DND-41 (cell line): ENCODE measurements around the gene SLC6A9.

Experiments used
- ATAC-seq: fragments of 200-7000 bp; cut with Tn5 transposase; 3 replicates; pipeline ENCODE4 v1.9.1; 2021; ENCODE audit warnings: low read depth; ENCODE audit not compliant: insufficient read depth
- DNase-seq: peaks from one replicate; pipeline ENCODE4 v3.0.0-alpha.2; 2020
- H2AFZ ChIP-seq: 2 replicates; pipeline ENCODE4 v1.6.0; 2012; ENCODE audit warnings: low read depth, low read length
- H3K27ac ChIP-seq: 2 replicates; pipeline ENCODE4 v1.5.1; 2012; ENCODE audit warnings: low read length, inconsistent platforms
- H3K27me3 ChIP-seq: fragments of 200-600 bp; sonication (generic); 2 replicates; pipeline ENCODE4 v1.6.0; 2012; ENCODE audit warnings: low read length, mild to moderate bottlenecking, inconsistent platforms; ENCODE audit not compliant: insufficient read depth, poor library complexity
- H3K36me3 ChIP-seq: 2 replicates; pipeline ENCODE4 v1.5.1; 2012; ENCODE audit warnings: low read length, inconsistent platforms; ENCODE audit not compliant: insufficient read depth
- H3K4me1 ChIP-seq: 2 replicates; pipeline ENCODE4 v1.5.1; 2012; ENCODE audit warnings: mild to moderate bottlenecking, low read length; ENCODE audit not compliant: insufficient read depth
- H3K4me2 ChIP-seq: 2 replicates; pipeline ENCODE4 v1.6.0; 2012; ENCODE audit warnings: mild to moderate bottlenecking, moderate library complexity, low read length, inconsistent platforms; ENCODE audit not compliant: insufficient read depth
- H3K4me3 ChIP-seq, 2 experiments: fragments of 200-600 bp in 1 of 2; shearing (Covaris generic) in 1 of 2; 2 replicates each; pipeline ENCODE4 v1.5.1; 2012 to 2016; ENCODE audit warnings: inconsistent platforms in 2 of 2, low read length in 2 of 2, mild to moderate bottlenecking in 2 of 2, low read depth in 1 of 2, moderate library complexity in 1 of 2
- H3K79me2 ChIP-seq: 2 replicates; pipeline ENCODE4 v1.6.0; 2012; ENCODE audit warnings: low read length, inconsistent platforms; ENCODE audit not compliant: insufficient read depth
- H3K9ac ChIP-seq: 2 replicates; pipeline ENCODE4 v1.6.0; 2012; ENCODE audit warnings: low read depth, mild to moderate bottlenecking, inconsistent platforms, low read length, moderate library complexity
- H3K9me3 ChIP-seq: 2 replicates; pipeline ENCODE4 v1.5.1; 2012; ENCODE audit warnings: low read length, moderate library complexity, mild to moderate bottlenecking, inconsistent platforms; ENCODE audit not compliant: insufficient read depth, severe bottlenecking
- H4K20me1 ChIP-seq: 2 replicates; pipeline ENCODE4 v1.6.0; 2012; ENCODE audit warnings: low read length; ENCODE audit not compliant: insufficient read depth
- CTCF ChIP-seq: IDR thresholded peaks from 2 replicates; pipeline ENCODE4 v1.5.1; 2012; ENCODE audit warnings: borderline replicate concordance, low read length, moderate library complexity, mild to moderate bottlenecking; ENCODE audit not compliant: poor library complexity, severe bottlenecking; ENCODE audit errors: extremely low read depth
- EZH2 ChIP-seq: IDR thresholded peaks from 3 replicates; pipeline ENCODE4 v1.6.1; 2012; ENCODE audit warnings: borderline replicate concordance, low read depth, mild to moderate bottlenecking, moderate library complexity, low read length, inconsistent platforms; ENCODE audit not compliant: severe bottlenecking

The SLC6A9 gene

GRCh38 chr1:44024031-44024902 lies 7.0 kb downstream of the SLC6A9 start:
- Histone ChIP-seq H3K4me3 (no peak overlapping the region), H3K27ac (no peak overlapping the region), H3K36me3 (no peaks in the 10 kb centered on the region), H3K4me1 (peaks cover 6% of the 10 kb centered on the region), H4K20me1 (0 out of 2 replicates have a peak, but pooled peaks cover 5% of the 10 kb centered on the region), H2AFZ (no peak overlapping the region), H3K4me2 (no peak overlapping the region), H3K9me3 (no peaks in the 10 kb centered on the region), H3K27me3 (no peaks in the 10 kb centered on the region), H3K9ac (no peak overlapping the region), H3K79me2 (no peaks in the 10 kb centered on the region)
- DNase-seq (no peak), ATAC-seq (no peak)
- no peak for TF ChIP-seq CTCF
- no peak for TF ChIP-seq EZH2

GRCh38 chr1:44021581-44022321 lies 9.5 kb downstream of the SLC6A9 start:
- no peaks in the 10 kb centered on the region for H3K36me3 ChIP-seq

GRCh38 chr1:44021156-44021555 lies 10.1 kb downstream of the SLC6A9 start:
- H3K4me2 ChIP-seq = no peak overlapping the region
- no peaks in the 10 kb centered on the region for H3K27me3 ChIP-seq
- H4K20me1 ChIP-seq = 0 out of 2 replicates have a peak, but pooled peaks cover 5% of the 10 kb centered on the region
- ATAC-seq = no peak
- TF ChIP-seq CTCF (no peak), EZH2 (no peak)
- no peak overlapping the region for H3K4me3 ChIP-seq
- DNase-seq = no peak
- H3K4me1 ChIP-seq = no peaks in the 10 kb centered on the region
- H3K9ac ChIP-seq = no peak overlapping the region
- no peaks in the 10 kb centered on the region for H3K36me3 ChIP-seq
- no peak overlapping the region for H2AFZ ChIP-seq
- no peaks in the 10 kb centered on the region for H3K9me3 ChIP-seq
- no peaks in the 10 kb centered on the region for H3K79me2 ChIP-seq
- H3K27ac ChIP-seq = no peak overlapping the region

More at GRCh38 chr1:44021581-44022321, 9.5 kb downstream of the SLC6A9 start:
- Histone ChIP-seq H3K27me3 (no peaks in the 10 kb centered on the region), H4K20me1 (0 out of 2 replicates have a peak, but pooled peaks cover 5% of the 10 kb centered on the region), H3K4me2 (no peak overlapping the region), H3K27ac (no peak overlapping the region), H3K9ac (no peak overlapping the region), H3K79me2 (no peaks in the 10 kb centered on the region), H3K4me3 (no peak overlapping the region), H2AFZ (no peak overlapping the region), H3K9me3 (no peaks in the 10 kb centered on the region), H3K4me1 (no peaks in the 10 kb centered on the region)
- peak; percentile 21 for TF ChIP-seq CTCF
- TF ChIP-seq EZH2 = no peak
- DNase-seq = no peak
- no peak for ATAC-seq
